ENCODE results near the gene HAAO. TPM values are rescaled to one million over a fixed set of nuclear protein-coding genes. Genes with fewer than 3 reads are reported as not detected.

HAAO gene
- total RNA-seq, 1 experiment from 2014 or later: 2.2 TPM

DNA sequence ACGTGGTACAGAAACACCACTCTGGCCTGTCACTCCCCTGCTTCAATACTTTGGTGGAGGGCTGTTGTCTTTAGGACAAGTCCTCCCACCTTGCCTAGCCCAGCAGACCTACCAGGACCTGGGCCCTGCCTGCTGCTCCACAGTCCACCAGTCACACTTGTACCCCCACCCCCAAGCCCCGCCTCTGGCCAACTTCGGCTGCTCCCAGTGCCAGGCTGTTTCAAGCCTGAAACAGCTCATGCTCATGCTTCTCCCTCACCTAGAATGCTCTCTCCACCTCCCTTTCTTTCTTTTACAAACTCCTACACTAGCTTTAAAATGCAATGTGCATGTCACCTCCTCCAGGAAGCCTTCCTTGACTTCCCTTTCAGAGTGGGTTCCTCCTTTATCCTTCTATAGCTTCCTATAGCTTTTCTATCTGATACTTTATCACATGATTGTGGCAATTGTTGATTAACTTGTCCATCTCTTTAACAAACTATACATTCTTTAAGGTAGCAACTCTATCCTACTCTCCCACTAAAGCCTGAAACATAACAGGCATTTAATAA, 23.6 kb downstream of the HAAO start:
- no peaks in the 10 kb centered on the region for H3K36me3 Mint-ChIP-seq (ENCODE audit: insufficient read depth, unreplicated experiment)
- DNase-seq: no peak
- TF ChIP-seq, protein P1, sequence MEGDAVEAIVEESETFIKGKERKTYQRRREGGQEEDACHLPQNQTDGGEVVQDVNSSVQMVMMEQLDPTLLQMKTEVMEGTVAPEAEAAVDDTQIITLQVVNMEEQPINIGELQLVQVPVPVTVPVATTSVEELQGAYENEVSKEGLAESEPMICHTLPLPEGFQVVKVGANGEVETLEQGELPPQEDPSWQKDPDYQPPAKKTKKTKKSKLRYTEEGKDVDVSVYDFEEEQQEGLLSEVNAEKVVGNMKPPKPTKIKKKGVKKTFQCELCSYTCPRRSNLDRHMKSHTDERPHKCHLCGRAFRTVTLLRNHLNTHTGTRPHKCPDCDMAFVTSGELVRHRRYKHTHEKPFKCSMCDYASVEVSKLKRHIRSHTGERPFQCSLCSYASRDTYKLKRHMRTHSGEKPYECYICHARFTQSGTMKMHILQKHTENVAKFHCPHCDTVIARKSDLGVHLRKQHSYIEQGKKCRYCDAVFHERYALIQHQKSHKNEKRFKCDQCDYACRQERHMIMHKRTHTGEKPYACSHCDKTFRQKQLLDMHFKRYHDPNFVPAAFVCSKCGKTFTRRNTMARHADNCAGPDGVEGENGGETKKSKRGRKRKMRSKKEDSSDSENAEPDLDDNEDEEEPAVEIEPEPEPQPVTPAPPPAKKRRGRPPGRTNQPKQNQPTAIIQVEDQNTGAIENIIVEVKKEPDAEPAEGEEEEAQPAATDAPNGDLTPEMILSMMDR (IDR thresholded peaks at IDR 0.05; ENCODE audit: unreplicated experiment): no peak
- BruUV-seq (replicated peaks): no TSS peak
- intact Hi-C loops (cut with micrococcal nuclease; ENCODE audit: unreplicated experiment): no loop called here
- CTCF ChIA-PET: no interaction called here
- H3K4me1 Mint-ChIP-seq (ENCODE audit: low read depth, unreplicated experiment): no peaks in the 10 kb centered on the region
- H3K27ac Mint-ChIP-seq (ENCODE audit: unreplicated experiment): no peak overlapping the region
- no peaks in the 10 kb centered on the region for H3K27me3 Mint-ChIP-seq (ENCODE audit: unreplicated experiment)
- no peak overlapping the region for H3K4me3 Mint-ChIP-seq (ENCODE audit: low read depth, unreplicated experiment)
- no peaks in the 10 kb centered on the region for H3K9me3 Mint-ChIP-seq (ENCODE audit: low read depth, unreplicated experiment)

DNA sequence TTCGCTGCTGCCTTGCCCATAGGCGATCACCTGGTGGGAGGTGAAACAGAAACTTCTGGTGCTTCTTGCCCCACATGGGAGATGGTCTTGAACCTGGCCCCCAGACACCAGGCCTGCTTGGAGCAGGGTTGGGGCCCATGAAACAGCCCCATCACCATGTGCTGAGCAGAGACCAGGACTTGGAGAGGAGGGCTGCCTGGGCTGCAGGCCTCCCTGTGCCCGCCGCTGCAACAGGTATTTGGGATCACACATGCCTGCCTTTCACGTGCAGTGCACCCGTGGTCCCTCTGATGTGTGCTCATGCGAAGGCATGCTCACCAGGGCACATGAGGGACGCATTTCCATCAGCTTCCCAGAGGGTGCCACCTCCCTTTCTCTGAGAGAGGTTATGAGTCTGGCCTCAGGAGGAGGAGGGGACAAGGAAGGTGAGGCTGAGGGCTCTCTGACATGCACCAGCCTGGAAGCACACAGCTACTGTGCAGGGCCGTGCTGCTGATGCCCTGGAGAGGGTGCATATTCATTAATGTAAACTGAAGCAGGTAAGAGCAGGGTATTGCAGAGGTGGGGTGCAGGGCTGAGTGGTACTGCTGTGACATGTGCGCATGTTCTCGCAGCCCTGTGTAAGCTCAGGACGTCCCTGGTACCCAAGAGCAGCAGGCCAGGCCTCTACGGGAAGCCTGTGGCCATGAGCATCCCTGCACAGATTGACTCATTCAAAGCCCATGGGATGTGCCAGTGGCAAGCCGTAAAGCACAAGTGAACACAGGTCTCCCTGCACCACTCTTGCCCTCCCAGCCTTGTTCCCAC, 24.3 kb downstream of the HAAO start:
- Mint-ChIP-seq H3K4me1 (ENCODE audit: low read depth, unreplicated experiment) (no peaks in the 10 kb centered on the region), H3K9me3 (ENCODE audit: low read depth, unreplicated experiment) (no peaks in the 10 kb centered on the region), H3K27ac (ENCODE audit: unreplicated experiment) (no peak overlapping the region), H3K4me3 (ENCODE audit: low read depth, unreplicated experiment) (no peak overlapping the region), H3K27me3 (ENCODE audit: unreplicated experiment) (no peaks in the 10 kb centered on the region), H3K36me3 (ENCODE audit: insufficient read depth, unreplicated experiment) (peaks cover 5% of the 10 kb centered on the region)
- intact Hi-C loops (cut with micrococcal nuclease; ENCODE audit: unreplicated experiment): no loop called here
- TF ChIP-seq, protein P1 (IDR thresholded peaks at IDR 0.05; ENCODE audit: unreplicated experiment): no peak
- CTCF ChIA-PET: no interaction called here
- no TSS peak for BruUV-seq (replicated peaks)
- DNase-seq: no peak

DNA sequence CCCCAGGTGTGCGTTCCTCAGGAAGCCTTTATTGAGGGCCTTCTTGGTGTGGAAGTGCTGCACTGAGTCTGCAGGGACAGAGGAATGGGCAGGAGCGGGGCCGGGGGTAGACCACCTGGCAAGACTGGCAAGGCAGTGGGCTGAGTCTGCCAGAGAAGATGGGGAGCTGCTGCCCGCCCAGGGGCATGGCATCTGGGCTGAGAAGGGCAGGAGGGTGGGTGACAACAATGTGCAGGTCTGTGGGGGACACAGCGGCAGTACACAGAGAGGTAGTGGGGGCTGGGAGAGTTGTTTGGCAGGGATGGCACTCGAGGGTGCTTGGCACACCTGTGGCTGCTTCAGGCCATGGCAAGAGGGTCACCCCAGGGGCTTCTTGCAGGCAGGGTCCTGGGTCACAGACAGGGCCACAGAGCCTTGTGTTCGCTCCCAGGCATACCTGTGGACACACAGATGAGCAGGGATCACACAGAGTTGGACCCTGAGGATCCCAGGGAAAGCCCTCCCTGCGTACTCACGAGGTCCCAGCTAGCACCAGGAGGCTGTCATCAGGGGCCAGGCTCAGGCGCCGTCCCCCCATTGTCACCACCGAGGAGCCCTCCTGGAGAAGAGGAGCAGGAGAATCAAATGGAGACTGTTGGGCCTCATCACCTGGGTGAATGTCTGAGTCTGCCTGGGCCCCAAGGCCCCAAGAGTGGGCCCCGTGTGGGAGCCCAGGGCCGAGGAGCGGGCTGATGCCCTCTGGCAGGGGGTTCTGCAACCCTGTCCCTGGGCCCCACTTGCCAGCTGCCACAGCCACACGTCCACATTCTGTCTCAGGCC, 25.1 kb downstream of the HAAO start:
- CTCF ChIA-PET: no interaction called here
- BruUV-seq (replicated peaks): no TSS peak
- no peak for DNase-seq
- no peaks in the 10 kb centered on the region for H3K27me3 Mint-ChIP-seq (ENCODE audit: unreplicated experiment)
- H3K36me3 Mint-ChIP-seq (ENCODE audit: insufficient read depth, unreplicated experiment): peaks cover 5% of the 10 kb centered on the region
- intact Hi-C loops (cut with micrococcal nuclease; ENCODE audit: unreplicated experiment): no loop called here
- TF ChIP-seq, protein P1 (IDR thresholded peaks at IDR 0.05; ENCODE audit: unreplicated experiment): no peak
- H3K9me3 Mint-ChIP-seq (ENCODE audit: low read depth, unreplicated experiment): no peaks in the 10 kb centered on the region
- H3K4me1 Mint-ChIP-seq (ENCODE audit: low read depth, unreplicated experiment): no peaks in the 10 kb centered on the region
- H3K27ac Mint-ChIP-seq (ENCODE audit: unreplicated experiment): no peak overlapping the region
- H3K4me3 Mint-ChIP-seq (ENCODE audit: low read depth, unreplicated experiment): no peak overlapping the region

DNA sequence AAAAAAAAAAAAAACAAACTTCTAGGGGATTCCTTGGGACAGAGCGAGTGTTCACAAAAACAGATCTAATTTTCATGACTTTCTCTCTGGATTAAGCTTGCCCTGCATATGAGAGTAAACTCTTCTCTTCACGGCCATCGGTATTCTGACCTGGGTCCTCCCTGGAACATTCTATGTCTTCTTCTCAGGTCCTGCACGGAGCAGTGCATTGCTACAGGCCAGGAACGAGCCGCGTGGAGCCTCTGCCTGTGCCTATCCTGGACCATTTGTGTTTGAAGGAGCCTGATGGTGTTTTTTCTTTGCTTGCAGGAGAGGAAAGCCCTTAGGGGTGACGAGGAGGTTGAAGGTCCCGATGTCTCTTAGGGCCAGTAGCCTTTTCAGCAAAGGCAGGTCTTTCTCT, 26.7 kb downstream of the HAAO start:
- no peak for DNase-seq
- Mint-ChIP-seq H3K9me3 (ENCODE audit: low read depth, unreplicated experiment) (no peaks in the 10 kb centered on the region), H3K4me1 (ENCODE audit: low read depth, unreplicated experiment) (no peaks in the 10 kb centered on the region), H3K27me3 (ENCODE audit: unreplicated experiment) (no peaks in the 10 kb centered on the region), H3K4me3 (ENCODE audit: low read depth, unreplicated experiment) (no peak overlapping the region), H3K27ac (ENCODE audit: unreplicated experiment) (no peak overlapping the region), H3K36me3 (ENCODE audit: insufficient read depth, unreplicated experiment) (peaks cover 5% of the 10 kb centered on the region)
- CTCF ChIA-PET: no interaction called here
- BruUV-seq (replicated peaks): no TSS peak
- TF ChIP-seq, protein P1 (IDR thresholded peaks at IDR 0.05; ENCODE audit: unreplicated experiment): no peak
- intact Hi-C loops (cut with micrococcal nuclease; ENCODE audit: unreplicated experiment): no loop called here
